Activated T-cell treated with anti-CD3 and anti-CD28 coated beads for 48 hours (primary cell): ENCODE measurements around the gene CD52.
"Not testable (repeated sequence)": the region's sequence is repeated elsewhere in the genome, so short reads cannot be mapped to it uniquely, and the experiment has no call there.

Experiments
- DNase-seq: peaks from one replicate; pipeline ENCODE4 v3.0.0-alpha.2; 2020; ENCODE audit warnings: low read depth

CD52 gene

DNA sequence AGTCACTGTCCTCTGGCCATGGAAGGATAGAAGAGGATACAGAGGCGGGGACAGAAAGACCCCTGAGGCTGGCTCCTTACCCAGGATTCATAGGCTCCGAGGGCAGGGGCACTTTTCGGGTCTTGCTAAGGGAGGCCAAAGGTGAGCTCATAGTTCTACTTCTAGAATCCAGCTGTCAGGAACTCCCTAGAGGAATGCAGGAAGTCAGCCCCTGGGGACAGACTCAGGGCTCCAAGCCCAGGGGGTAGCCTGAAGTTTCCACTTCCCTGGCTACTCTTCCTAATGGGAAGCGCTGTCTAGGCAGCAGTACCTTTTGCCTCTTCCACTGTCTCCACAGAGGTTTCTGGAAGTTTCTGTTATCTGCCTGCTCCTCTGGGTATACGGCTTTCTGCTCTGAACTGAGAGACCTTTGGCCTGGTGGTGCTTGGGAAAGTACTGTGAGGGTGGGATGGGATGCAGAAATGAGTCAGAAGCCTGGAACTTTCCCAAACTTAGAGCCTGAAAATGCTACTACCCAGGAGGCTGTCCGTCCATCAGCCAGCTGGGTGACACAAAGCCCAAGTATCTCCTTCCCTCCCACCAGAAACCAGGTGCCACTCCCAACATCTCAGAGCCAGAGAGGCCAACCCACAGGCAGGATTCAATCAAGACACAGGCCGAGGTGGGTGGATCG, 14.9 kb upstream of the CD52 start:
- DNase-seq, result no peak

- no peak for DNase-seq
Measured at GRCh38 chr1:26305667-26306289, 12.0 kb upstream of the CD52 start.

DNA sequence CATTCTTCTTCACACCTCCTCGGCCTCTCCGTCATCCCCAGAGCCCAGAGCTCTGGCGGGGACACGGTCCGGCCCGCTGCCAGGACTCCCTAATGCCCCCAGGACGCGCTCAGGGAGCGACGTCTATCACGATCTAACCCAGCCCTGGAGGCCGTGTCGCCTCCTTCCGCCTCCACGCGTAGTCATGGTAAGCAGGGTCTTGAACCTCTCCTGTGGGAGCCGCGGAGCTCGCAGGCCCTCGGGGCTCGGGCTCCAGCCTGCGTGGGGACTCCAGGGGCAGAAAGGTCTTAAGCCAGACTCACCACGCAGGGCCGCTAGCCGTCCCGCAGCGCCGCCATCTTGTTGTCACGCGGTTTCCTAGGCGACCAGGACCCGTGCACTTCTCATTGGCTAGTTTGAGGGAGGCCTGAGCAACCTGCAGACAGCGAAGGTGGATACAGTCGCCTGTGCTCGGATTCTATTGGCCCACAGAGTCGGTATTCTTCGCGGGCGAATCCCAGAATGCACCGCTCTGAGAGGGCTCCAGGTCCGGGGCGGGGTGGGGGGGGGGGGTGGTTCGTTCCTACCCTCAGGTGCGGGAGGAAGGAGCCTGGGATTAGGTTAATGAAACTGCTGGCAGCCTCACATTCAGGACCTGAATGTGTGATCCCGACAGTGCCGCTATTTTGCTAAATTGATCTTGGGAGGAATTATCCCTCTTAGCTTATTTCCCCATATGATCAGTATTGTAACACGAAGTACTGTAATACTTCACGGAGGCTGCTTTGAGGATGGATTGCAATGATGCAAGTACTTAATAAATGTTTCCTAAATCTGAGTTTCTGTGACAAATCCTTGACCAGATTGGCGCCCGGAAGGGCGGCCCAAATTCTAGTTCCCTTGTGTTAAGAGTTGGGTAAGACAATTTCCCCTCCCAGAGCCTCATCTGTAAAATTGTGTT, 11.2 kb upstream of the CD52 start, which contains the start of gene UBXN11:
Gene UBXN11 (minus strand): TSS at position 347 of the 940 bp plus-strand sequence. CDS start 3,753 bp downstream, outside the sequence.
- DNase-seq, result peak; percentile 87

- DNase-seq, result no peak
Measured at GRCh38 chr1:26307363-26307781, 10.4 kb upstream of the CD52 start.

- peak; percentile 37 for DNase-seq
Measured at GRCh38 chr1:26307966-26308899, 9.5 kb upstream of the CD52 start.

DNA sequence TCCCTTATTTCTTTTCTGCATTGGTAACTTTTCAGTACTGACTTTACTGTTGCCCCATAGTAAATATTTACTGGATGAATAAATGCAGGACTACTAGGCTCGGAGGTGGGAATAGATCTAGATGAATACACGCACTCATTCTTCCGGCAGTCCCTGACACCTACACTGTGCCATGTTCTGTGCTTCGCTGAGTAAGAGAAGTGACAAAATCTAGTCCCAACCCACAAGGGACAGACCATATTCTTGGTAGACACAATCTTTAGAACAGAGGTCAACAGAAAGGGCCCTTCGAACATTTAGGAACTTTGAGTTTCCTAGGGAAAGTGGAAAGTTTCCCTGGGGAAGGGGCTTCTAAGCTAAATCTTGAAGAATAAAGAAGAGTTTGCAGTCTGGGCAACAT, 3.3 kb upstream of the CD52 start:
- DNase-seq, result no peak

- no peak for DNase-seq
Measured at GRCh38 chr1:26315874-26316850, 1.6 kb upstream of the CD52 start.

DNA sequence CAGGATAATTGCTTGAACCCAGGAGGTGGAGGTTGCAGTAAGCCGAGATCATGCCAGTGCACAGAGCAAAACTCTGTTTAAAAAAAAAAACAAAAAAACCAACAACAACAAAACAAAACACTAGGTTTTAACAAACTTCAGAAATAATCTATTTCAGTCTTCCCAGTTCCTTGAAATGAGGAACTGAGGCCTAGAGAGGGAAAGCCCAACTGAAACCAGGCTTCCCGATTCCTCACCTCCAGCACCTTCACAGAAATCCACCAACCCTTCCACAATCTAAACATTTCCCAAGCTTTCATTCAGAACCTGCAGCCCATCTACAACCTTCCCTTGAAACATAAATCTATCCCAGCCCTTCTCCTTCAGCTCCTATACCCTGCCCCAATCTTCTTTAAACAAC, 612 bp upstream of the CD52 start:
- DNase-seq, result no peak

GRCh38 chr1:26318338-26319064, 743 bp downstream of the CD52 start:
- peak; percentile 51 for DNase-seq

DNA sequence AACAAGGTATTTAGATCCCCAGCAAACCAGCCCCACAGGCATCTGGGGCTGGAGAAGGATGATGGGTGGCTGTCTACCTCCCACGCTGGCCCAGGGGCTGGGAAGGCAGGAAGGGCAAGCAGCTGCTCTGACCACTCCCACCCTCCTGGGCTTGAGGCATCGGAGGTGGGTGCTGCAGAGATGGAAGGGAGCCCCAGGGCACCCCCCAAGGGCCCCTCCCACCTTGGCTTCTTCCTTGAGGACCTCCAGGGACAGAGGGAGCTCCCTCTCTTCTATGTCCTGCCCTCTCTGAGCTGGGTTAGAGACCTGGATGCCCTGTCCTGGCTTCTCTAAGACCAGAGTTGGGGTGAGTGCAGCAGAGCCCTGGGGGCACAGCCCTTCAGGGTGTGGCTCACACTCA, 3.1 kb downstream of the CD52 start:
- peak; percentile 6 for DNase-seq

GRCh38 chr1:26321315-26322041, 3.7 kb downstream of the CD52 start:
- DNase-seq, result peak; percentile 92

GRCh38 chr1:26322042-26322331, 4.2 kb downstream of the CD52 start:
- DNase-seq, result no peak

DNA sequence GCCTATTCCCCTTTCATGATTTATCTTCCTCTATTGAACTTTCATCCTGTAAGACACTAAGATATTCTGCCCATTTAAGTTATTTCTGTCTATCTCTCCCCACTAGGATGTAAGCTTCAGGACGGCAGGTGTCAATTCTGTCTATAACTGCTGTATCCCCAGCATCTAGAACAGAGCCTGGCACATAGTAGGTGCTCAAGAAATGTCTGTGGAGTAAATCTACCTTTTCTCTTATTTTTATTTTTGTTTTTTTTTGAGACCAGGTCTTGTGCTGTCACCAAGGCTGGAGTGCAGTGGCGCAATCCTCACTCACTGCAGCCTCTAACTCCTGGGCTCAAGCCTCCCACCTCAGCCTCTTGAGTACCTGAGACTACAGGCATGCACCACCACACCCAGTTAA, 5.6 kb downstream of the CD52 start:
- DNase-seq, result no peak

DNA sequence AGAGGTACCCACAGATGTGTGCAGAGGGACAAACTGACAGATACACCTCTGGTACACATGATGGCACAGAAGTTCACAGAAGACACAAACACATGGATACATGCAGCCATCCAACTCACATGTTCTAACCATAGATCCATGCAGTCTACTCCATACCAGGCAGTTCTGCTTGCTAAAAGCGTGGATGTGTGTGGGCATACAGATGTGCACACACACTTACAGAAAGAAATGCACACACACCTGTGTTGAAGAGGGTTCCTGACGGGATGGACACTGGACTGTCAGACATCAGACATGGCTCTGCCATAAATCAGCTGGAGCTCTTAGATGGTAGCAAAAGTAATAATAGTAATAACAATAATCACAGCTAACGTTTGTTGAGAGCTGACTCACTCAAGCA, 6.8 kb downstream of the CD52 start:
- no peak for DNase-seq

GRCh38 chr1:26327956-26328362, 10.2 kb downstream of the CD52 start:
- no peak for DNase-seq

GRCh38 chr1:26328597-26328996, 10.8 kb downstream of the CD52 start:
- DNase-seq, result no peak

- not testable (repeated sequence) for DNase-seq
Measured at GRCh38 chr1:26329380-26329779, 11.6 kb downstream of the CD52 start.

DNA sequence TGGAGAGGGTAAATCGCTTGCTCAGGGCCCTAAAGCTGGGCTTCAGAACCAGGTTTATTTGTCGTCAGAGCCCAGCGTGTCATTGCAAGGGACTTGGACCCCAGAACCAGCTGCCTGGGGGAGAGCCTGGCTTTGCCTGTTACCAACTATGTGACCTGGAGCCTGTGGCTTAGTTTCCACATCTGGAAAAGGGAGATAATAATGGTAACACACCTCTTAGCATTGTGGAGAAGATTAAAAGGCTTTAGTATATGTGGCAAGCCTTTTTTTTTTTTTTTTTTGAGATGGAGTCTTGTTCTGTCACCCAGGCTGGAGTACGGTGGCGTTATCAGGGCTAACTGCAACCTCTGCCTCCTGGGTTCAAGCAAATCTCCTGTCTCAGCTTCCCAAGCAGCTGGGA, 12.5 kb downstream of the CD52 start:
- DNase-seq, result no peak

GRCh38 chr1:26333312-26333711, 15.6 kb downstream of the CD52 start:
- not testable (repeated sequence) for DNase-seq
